Measurements from ENCODE around the gene INF2. TPM values are rescaled to one million over a fixed set of nuclear protein-coding genes. Genes with fewer than 3 reads are reported as not detected.

The INF2 gene
- total RNA-seq, 2 experiments from 2014 or later, result 155 to 159 TPM

DNA sequence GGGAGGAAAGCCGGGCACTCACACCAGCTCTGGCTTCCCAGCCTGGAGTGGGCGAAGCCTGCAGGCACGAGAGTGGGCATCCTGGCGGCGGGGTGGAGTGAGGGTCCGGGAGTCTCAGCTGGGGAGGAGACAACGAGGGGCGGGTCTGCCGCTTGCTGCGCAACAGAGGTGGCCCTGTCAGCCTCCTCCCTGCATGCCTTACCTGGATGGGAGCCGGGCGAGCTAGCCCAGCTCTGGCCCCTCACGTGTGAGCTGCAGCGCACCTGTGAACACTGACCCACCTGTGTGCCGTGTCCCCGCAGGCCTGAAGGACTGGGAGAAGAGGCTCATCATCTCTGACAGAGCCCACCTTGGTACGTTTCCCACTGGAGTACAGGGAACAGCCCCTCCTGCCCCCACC, 49.6 kb downstream of the INF2 start:
- CTCF ChIA-PET, result interaction anchor here (1.0 kb wide), 1 partner anchor 16 kb away, joined by 3 read pairs; no protein-coding TSS in a partner anchor
- Mint-ChIP-seq H3K27me3 (ENCODE audit: low read depth) (peaks cover 2% of the 10 kb centered on the region), H3K36me3 (ENCODE audit: low read depth) (no peaks in the 10 kb centered on the region), H3K4me1 (ENCODE audit: low read depth) (no peaks in the 10 kb centered on the region), H3K27ac (no peak overlapping the region), H3K9me3 (ENCODE audit: insufficient read depth) (no peaks in the 10 kb centered on the region), H3K4me3 (no peak overlapping the region)
- POLR2A ChIA-PET, result interaction anchor here (0.7 kb wide), 1 partner anchor 13 kb away, joined by 3 read pairs; no protein-coding TSS in a partner anchor
- ATAC-seq (no peak), DNase-seq (no peak)

DNA sequence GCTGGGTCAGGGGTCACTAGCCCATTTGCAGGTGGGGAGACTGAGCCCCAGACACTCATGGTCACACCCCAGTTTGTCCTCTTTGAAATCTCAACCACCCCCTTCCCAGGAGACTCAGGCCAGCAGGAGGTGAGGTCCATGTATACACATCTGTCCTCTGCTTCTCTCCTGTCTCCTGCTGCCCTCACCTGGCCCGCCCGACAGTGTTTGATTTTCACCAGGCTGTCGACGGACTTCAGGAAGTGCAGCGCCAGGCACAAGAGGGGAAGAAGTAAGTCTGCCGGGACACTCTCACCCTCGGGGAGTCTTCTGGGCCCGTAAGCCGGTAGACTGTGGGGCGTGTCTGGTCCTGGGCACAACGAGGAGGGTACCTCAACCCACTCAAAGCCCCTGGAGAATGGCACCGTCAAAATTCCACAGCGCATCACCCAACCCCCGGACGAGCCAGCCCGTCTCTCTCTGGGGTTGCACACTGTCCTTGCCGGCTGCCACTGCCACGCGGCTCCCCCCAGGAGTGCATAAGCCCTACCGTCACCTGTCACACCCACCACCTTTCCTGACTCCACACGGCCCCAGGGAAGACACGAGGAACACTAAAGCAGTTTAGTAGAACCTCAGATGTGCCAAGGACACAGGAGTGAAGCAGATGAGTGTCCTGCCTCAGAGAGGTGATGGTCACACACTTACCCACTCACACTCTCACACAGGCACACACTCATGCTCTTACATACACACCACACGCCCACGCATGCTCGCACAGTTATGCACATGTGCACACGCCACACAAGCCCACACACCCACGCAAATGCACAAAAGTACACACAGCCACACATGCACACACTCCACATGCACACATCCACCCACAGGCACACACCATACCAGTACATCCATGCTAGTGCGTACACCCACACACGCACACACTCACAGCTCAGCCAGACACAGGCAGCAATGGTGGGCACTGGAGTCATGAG, 50.4 kb downstream of the INF2 start:
- ChIA-PET POLR2A (interaction anchor here (0.7 kb wide), 1 partner anchor 12 kb away, joined by 3 read pairs; no protein-coding TSS in a partner anchor), CTCF (no interaction called here)
- Mint-ChIP-seq H3K27me3 (ENCODE audit: low read depth) (peaks cover 2% of the 10 kb centered on the region), H3K4me3 (no peak overlapping the region), H3K27ac (no peak overlapping the region), H3K9me3 (ENCODE audit: insufficient read depth) (no peaks in the 10 kb centered on the region), H3K36me3 (ENCODE audit: low read depth) (no peaks in the 10 kb centered on the region), H3K4me1 (ENCODE audit: low read depth) (peaks cover 2% of the 10 kb centered on the region)
- ATAC-seq (no peak), DNase-seq (no peak)

DNA sequence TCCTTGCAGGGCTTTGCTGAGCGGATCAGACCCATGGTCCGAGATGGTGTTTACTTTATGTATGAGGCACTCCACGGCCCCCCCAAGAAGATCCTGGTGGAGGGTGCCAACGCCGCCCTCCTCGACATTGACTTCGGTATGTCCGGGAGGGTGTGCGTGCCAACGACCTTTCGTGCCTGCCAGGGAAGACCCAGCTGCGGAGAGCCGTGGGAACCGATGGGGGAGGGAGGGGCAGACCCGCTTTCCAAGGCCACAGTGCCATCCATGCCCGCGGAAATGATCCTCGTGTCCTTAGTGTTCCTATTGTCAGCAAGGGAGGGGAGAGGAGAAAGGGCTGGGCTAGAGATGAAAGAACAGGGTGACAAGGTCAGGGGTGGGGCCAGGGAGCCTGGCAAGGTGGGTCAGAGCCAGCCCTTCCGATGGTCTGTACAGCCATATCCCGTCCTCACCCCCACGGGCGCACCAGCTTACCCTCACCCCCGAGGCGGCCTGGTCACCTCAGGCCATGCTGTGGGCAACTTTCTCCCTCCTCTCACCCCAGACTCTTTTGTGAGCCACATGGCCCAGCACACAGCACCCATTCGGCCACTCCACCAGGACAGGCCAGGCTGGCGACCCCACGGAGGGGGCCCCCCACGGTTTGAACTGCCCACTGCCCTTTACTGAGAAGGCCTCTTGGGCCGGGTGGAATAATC, 51.8 kb downstream of the INF2 start:
- DNase-seq (no peak), ATAC-seq (no peak)
- Mint-ChIP-seq H3K27me3 (ENCODE audit: low read depth) (peaks cover 2% of the 10 kb centered on the region), H3K9me3 (ENCODE audit: insufficient read depth) (no peaks in the 10 kb centered on the region), H3K4me3 (no peak overlapping the region), H3K4me1 (ENCODE audit: low read depth) (peaks cover 14% of the 10 kb centered on the region), H3K36me3 (ENCODE audit: low read depth) (no peaks in the 10 kb centered on the region), H3K27ac (no peak overlapping the region)
- ChIA-PET POLR2A (no interaction called here), CTCF (no interaction called here)

DNA sequence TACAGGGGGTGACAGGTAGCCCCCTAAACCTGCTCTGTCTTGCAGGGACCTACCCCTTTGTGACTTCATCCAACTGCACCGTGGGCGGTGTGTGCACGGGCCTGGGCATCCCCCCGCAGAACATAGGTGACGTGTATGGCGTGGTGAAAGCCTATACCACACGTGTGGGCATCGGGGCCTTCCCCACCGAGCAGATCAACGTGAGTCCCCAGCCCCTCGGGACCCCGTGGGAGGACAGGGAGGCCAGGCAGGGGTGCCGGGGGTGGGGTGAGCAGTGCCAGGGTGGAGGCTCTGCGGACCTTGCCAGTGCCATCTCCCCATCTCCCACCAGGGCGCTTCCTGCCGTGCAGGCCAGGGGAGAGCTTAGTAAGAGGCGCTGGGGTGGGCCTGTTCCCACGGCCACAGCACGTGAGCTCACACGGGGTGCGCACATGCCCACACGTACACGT, 52.4 kb downstream of the INF2 start:
- Mint-ChIP-seq H3K27me3 (ENCODE audit: low read depth) (peaks cover 2% of the 10 kb centered on the region), H3K36me3 (ENCODE audit: low read depth) (no peaks in the 10 kb centered on the region), H3K27ac (no peak overlapping the region), H3K9me3 (ENCODE audit: insufficient read depth) (no peaks in the 10 kb centered on the region), H3K4me3 (no peak overlapping the region), H3K4me1 (ENCODE audit: low read depth) (peaks cover 20% of the 10 kb centered on the region)
- ChIA-PET POLR2A (no interaction called here), CTCF (no interaction called here)
- no peak for DNase-seq
- no peak for ATAC-seq

GRCh38 chr14:104742586-104743455, 53.4 kb downstream of the INF2 start:
- Mint-ChIP-seq H3K4me3 (no peak overlapping the region), H3K9me3 (ENCODE audit: insufficient read depth) (no peaks in the 10 kb centered on the region), H3K4me1 (ENCODE audit: low read depth) (peaks cover 22% of the 10 kb centered on the region), H3K36me3 (ENCODE audit: low read depth) (no peaks in the 10 kb centered on the region), H3K27ac (no peak overlapping the region), H3K27me3 (ENCODE audit: low read depth) (no peaks in the 10 kb centered on the region)
- DNase-seq (no peak), ATAC-seq (no peak)
- ChIA-PET CTCF (interaction anchor here (1.1 kb wide), 1 partner anchor 26 kb away, joined by 3 read pairs; no protein-coding TSS in a partner anchor), POLR2A (no interaction called here)

DNA sequence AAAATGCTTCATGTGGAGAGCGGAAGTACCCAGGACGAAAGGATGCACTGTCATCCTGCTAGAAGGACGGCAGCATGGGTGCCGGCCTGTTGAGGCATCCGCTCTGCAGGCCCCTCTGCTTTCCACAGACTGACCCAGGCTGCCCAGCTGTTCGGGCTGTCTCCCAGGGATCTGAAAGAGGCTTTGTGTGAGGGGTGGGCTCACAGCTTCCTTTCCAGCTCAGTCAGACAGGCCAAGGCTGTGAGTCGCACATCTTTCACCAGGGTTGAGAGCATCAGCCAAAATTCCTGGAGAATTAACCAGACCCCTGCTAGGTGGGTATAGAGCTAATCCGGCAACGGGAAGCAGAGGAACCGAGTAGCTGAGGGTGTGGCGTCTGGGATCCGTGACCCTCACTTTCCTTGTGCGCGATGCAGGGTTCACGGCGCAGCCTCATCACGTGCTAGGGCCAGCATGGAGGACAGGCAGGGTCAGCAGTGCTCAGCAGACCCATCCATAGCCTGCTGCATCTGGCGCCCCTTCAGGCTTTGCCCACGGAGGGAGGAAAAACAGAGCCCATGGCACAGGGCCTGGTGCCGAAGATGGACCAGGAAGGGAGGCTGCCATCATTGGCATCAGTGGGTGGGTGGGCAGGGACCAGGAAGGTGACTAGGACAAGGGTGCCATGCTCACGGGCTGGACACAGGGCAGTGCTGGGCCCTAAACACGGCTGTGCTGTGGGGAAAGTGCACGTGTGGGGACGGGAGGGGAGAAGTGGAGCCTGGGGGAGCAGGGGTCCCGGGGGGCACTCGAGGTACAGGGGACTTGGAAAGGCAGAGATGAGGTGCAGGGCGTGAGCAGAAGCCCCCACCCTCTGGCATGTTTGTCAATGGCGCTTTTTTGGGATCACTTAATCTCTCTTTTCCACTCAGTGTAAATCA, 54.3 kb downstream of the INF2 start:
- Mint-ChIP-seq H3K27ac (no peak overlapping the region), H3K4me1 (ENCODE audit: low read depth) (peaks cover 24% of the 10 kb centered on the region), H3K36me3 (ENCODE audit: low read depth) (no peaks in the 10 kb centered on the region), H3K4me3 (no peak overlapping the region), H3K9me3 (ENCODE audit: insufficient read depth) (no peaks in the 10 kb centered on the region), H3K27me3 (ENCODE audit: low read depth) (no peaks in the 10 kb centered on the region)
- DNase-seq (no peak), ATAC-seq (no peak)
- CTCF ChIA-PET, result interaction anchor here (1.1 kb wide), 1 partner anchor 25 kb away, joined by 3 read pairs; no protein-coding TSS in a partner anchor
- POLR2A ChIA-PET, result no interaction called here

DNA sequence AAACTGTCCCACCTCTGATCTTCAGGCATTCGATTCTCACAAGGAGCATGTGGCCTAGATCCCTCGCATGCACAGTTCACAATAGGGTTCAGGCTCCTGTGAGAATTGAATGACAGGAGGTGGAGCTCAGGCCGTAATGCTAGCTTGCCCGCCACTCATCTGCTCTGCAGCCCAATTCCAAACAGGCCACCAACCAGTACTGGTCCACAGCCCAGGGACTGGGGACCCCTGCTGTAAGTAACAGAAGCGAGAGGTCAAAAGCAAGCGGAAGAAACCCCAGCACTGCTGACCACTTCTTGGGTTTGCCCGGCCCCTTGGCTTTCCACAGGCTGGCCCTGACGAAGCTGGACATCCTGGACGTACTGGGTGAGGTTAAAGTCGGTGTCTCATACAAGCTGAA, 55.1 kb downstream of the INF2 start:
- no peak overlapping the region for H3K4me3 Mint-ChIP-seq
- ChIA-PET CTCF (no interaction called here), POLR2A (no interaction called here)

DNA sequence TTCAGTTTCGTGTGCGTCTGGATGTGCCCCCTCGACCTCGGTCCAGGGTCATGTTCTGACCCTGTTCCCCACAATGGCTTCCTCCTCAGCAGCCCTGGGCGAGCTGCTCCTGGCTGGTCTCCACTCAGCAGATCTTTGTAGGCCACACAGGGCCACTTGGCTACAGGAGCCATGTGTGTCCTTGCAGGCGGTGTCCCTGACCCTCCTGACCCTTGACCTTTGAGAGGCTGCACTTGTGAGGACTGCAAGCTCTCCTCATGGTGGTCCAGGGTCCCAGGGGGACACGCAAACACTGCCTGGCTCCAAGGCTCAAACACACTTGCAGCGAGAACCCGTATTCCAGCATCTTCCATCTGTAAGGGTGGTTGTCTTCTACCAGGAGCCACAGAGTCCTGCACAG, 56.0 kb downstream of the INF2 start:
- Mint-ChIP-seq H3K4me3 (no peak overlapping the region), H3K27ac (peak overlapping the region; percentile 79), H3K4me1 (ENCODE audit: low read depth) (peaks cover 29% of the 10 kb centered on the region), H3K36me3 (ENCODE audit: low read depth) (no peaks in the 10 kb centered on the region), H3K9me3 (ENCODE audit: insufficient read depth) (no peaks in the 10 kb centered on the region), H3K27me3 (ENCODE audit: low read depth) (no peaks in the 10 kb centered on the region)
- DNase-seq (no peak), ATAC-seq (no peak)
- ChIA-PET POLR2A (no interaction called here), CTCF (no interaction called here)

More for the DNA sequence above, 55.1 kb downstream of the INF2 start:
- ATAC-seq, result no peak
- Mint-ChIP-seq H3K36me3 (ENCODE audit: low read depth) (no peaks in the 10 kb centered on the region), H3K27ac (no peak overlapping the region), H3K9me3 (ENCODE audit: insufficient read depth) (no peaks in the 10 kb centered on the region), H3K27me3 (ENCODE audit: low read depth) (no peaks in the 10 kb centered on the region), H3K4me1 (ENCODE audit: low read depth) (peaks cover 29% of the 10 kb centered on the region)
- DNase-seq, result no peak

GRCh38 chr14:104746071-104746545, 56.7 kb downstream of the INF2 start:
- peaks cover 2% of the 10 kb centered on the region for H3K36me3 Mint-ChIP-seq (ENCODE audit: low read depth)
- DNase-seq (peak; percentile 41), ATAC-seq (peak; percentile 48)
- ChIA-PET POLR2A (no interaction called here), CTCF (no interaction called here)
- peak overlapping the region; percentile 79 for H3K27ac Mint-ChIP-seq
- no peaks in the 10 kb centered on the region for H3K27me3 Mint-ChIP-seq (ENCODE audit: low read depth)
- H3K4me3 Mint-ChIP-seq, result no peak overlapping the region
- no peaks in the 10 kb centered on the region for H3K9me3 Mint-ChIP-seq (ENCODE audit: insufficient read depth)
- peaks cover 33% of the 10 kb centered on the region for H3K4me1 Mint-ChIP-seq (ENCODE audit: low read depth)

DNA sequence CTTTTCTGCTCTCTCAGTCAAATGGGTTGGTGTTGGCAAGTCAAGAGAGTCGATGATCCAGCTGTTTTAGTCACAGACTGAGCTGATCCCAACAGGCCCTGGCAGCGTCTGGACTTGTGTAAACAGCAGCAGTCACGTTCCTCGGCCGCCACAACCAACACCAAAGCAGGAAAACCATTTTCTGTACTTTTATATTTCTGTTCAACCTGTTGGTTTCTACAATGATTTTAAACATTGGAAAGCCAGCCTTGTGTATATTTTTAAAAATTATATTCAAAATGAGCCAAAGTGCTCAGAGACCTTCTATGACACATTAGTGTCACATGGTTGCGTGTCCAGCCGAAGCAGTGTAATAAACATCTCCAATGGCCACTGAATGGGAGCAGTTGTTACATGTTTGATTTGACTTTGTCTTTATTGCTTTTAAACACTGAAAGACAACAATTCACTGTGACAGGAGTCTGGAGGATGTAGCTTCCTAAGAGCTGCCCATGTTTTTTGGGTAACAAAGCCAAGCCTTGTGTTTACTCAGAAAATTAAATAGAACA, 57.6 kb downstream of the INF2 start:
- ChIA-PET CTCF (interaction anchor here (2.3 kb wide), 1 partner anchor 22 kb away, joined by 12 read pairs; no protein-coding TSS in a partner anchor), POLR2A (no interaction called here)
- Mint-ChIP-seq H3K27ac (no peak overlapping the region), H3K9me3 (ENCODE audit: insufficient read depth) (no peaks in the 10 kb centered on the region), H3K36me3 (ENCODE audit: low read depth) (peaks cover 2% of the 10 kb centered on the region), H3K27me3 (ENCODE audit: low read depth) (no peaks in the 10 kb centered on the region), H3K4me1 (ENCODE audit: low read depth) (peaks cover 33% of the 10 kb centered on the region), H3K4me3 (no peak overlapping the region)
- DNase-seq (no peak), ATAC-seq (no peak)

Data from activated CD8-positive, alpha-beta T cell treated with anti-CD3 and anti-CD28 coated beads, Interleukin-2, amount 10 ng/mL, durations not matched to agents 7 days and 5 days (primary cell).